Panc1 (cell line): Measurements from ENCODE around the gene ATPAF2. TPM values are rescaled to one million over a fixed set of nuclear protein-coding genes. Genes with fewer than 3 reads are reported as not detected.

Experiments
- ATAC-seq: fragments of 200-7000 bp; cut with Tn5 transposase; 2 replicates; pipeline ENCODE4 v1.9.1; 2020; ENCODE audit warnings: mild to moderate bottlenecking, moderate library complexity
- BruUV-seq: library from RNA; stranded (reverse); fragments of 400-500 nt; replicated peaks from 2 replicates; lab custom pipeline; 2021; lab: Mats Ljungman, UMichigan
- CTCF ChIA-PET: fragments of 300-600 bp; sonication (Branson Sonifier 250); formaldehyde crosslinking; loops from one replicate; lab custom pipeline; 2022; ENCODE audit warnings: antibody characterized with exemption; lab: Charles Lee
- POLR2A ChIA-PET: fragments of 300-600 bp; sonication (Branson Sonifier 250); formaldehyde crosslinking; loops from one replicate; lab custom pipeline; 2022; ENCODE audit warnings: antibody characterized with exemption; lab: Charles Lee
- DNase-seq: peaks from one replicate; pipeline ENCODE4 v3.0.0-alpha.2; 2010; ENCODE audit warnings: low read depth, low spot score
- H3K27ac ChIP-seq: 2 replicates; pipeline ENCODE4 v1.5.1; 2011; ENCODE audit warnings: mild to moderate bottlenecking, low read length, inconsistent platforms
- H3K27me3 ChIP-seq: fragments of 200-500 bp; sonication (Bioruptor generic); 2 replicates; pipeline ENCODE4 v1.6.0; 2014; ENCODE audit warnings: low read length, inconsistent platforms; ENCODE audit not compliant: control insufficient read depth, insufficient read depth
- H3K36me3 ChIP-seq: fragments of 200-500 bp; sonication (Bioruptor generic); 2 replicates; pipeline ENCODE4 v1.5.1; 2014; ENCODE audit warnings: inconsistent platforms, mild to moderate bottlenecking, low read length, moderate library complexity; ENCODE audit not compliant: control insufficient read depth, insufficient read depth
- H3K4me1 ChIP-seq: 2 replicates; pipeline ENCODE4 v1.5.1; 2011; ENCODE audit warnings: inconsistent platforms, mild to moderate bottlenecking, low read length, moderate library complexity; ENCODE audit not compliant: control insufficient read depth, insufficient read depth
- H3K4me3 ChIP-seq, 2 experiments: 2 replicates each; pipeline ENCODE4 v1.5.1; 2011 to 2012; ENCODE audit warnings: low read depth in 2 of 2, low read length in 2 of 2, mild to moderate bottlenecking in 2 of 2, inconsistent platforms in 1 of 2, moderate library complexity in 1 of 2
- H3K9me3 ChIP-seq: fragments of 200-500 bp; sonication (Bioruptor generic); 2 replicates; pipeline ENCODE4 v1.5.1; 2014; ENCODE audit warnings: low read depth, mild to moderate bottlenecking, inconsistent platforms, low read length, moderate library complexity; ENCODE audit not compliant: control insufficient read depth, insufficient read depth
- CTCF ChIP-seq: fragments of 450-650 bp; IDR thresholded peaks from 2 replicates; pipeline ENCODE4 v1.5.1; 2017; ENCODE audit warnings: mild to moderate bottlenecking
- POLR2AphosphoS5 ChIP-seq: IDR thresholded peaks from 2 replicates; pipeline ENCODE4 v1.6.1; 2012; ENCODE audit warnings: mild to moderate bottlenecking, low read depth, low read length, moderate library complexity
- REST ChIP-seq, 2 experiments: IDR thresholded peaks; 2 replicates each; pipeline ENCODE4 v1.6.1; 2011 to 2012; ENCODE audit warnings: low read depth in 2 of 2, control low read depth in 1 of 2, low read length in 1 of 2, mild to moderate bottlenecking in 1 of 2, moderate library complexity in 1 of 2; ENCODE audit not compliant: insufficient read depth in 1 of 2
- SIN3A ChIP-seq: IDR thresholded peaks from 2 replicates; pipeline ENCODE4 v1.6.1; 2012; ENCODE audit warnings: low read depth, mild to moderate bottlenecking, low read length, moderate library complexity, borderline replicate concordance; ENCODE audit not compliant: insufficient read depth
- TCF7L2 ChIP-seq: IDR thresholded peaks from 2 replicates; pipeline ENCODE4 v1.6.1; 2011; ENCODE audit warnings: mild to moderate bottlenecking, low read depth, low read length, inconsistent platforms
- in situ Hi-C: cut with HindIII; loops from 2 replicates; pipeline ENCODE4 v1.10.0; 2016; ENCODE audit warnings: low sequenced_read_pairs, low pct_unique_long_range_greater_than_20kb
- intact Hi-C: fragments of 100-400 bp; cut with micrococcal nuclease; formaldehyde crosslinking; loops from one replicate; pipeline ENCODE4 v1.10.0; 2022; ENCODE audit not compliant: unreplicated experiment
- total RNA-seq: library from RNA; stranded (reverse); gene quantifications from one replicate; pipeline ENCODE4 v1.2.1, GENCODE V29; 2021; ENCODE audit not compliant: unreplicated experiment

Gene ATPAF2
- total RNA-seq, 1 experiment from 2014 or later, result 22.3 TPM

GRCh38 chr17:18014006-18014405, 25.0 kb downstream of the ATPAF2 start:
- intact Hi-C loops, result no loop called here
- ATAC-seq (no peak), DNase-seq (no peak)
- H3K36me3 ChIP-seq, result no peaks in the 10 kb centered on the region
- no TSS peak for BruUV-seq
- H3K27ac ChIP-seq, result no peak overlapping the region
- no peak overlapping the region for H3K4me3 ChIP-seq
- no peaks in the 10 kb centered on the region for H3K27me3 ChIP-seq
- H3K9me3 ChIP-seq, result no peaks in the 10 kb centered on the region
- no peaks in the 10 kb centered on the region for H3K4me1 ChIP-seq
- ChIA-PET CTCF (interaction anchor here (0.6 kb wide), 1 partner anchor 16 kb away, joined by 9 read pairs; no protein-coding TSS in a partner anchor), POLR2A (interaction anchor here (0.6 kb wide), 1 partner anchor 31 kb away, joined by 11 read pairs; no protein-coding TSS in a partner anchor)
- TF ChIP-seq SIN3A (no peak), REST (IDR thresholded peaks at IDR 0.05; ENCODE audit: insufficient read depth in 1 of 2, low read depth in 2 of 2, low read length in 1 of 2) (no peak)
- in situ Hi-C loops, result no loop called here

GRCh38 chr17:18011286-18011685, 27.7 kb downstream of the ATPAF2 start:
- H3K4me3 ChIP-seq, result no peak overlapping the region
- intact Hi-C loops, result no loop called here
- no peak for ATAC-seq
- CTCF ChIA-PET, result no interaction called here
- in situ Hi-C loops, result no loop called here
- no peaks in the 10 kb centered on the region for H3K9me3 ChIP-seq
- no peaks in the 10 kb centered on the region for H3K4me1 ChIP-seq
- TF ChIP-seq POLR2AphosphoS5 (no peak), TCF7L2 (no peak), SIN3A (no peak), REST (IDR thresholded peaks at IDR 0.05; ENCODE audit: insufficient read depth in 1 of 2, low read depth in 2 of 2, low read length in 1 of 2) (no peak), CTCF (no peak)
- no TSS peak for BruUV-seq
- H3K36me3 ChIP-seq, result no peaks in the 10 kb centered on the region
- POLR2A ChIA-PET, result interaction anchor here (0.7 kb wide), 1 partner anchor 146 kb away, joined by 4 read pairs; no protein-coding TSS in a partner anchor
- no peak overlapping the region for H3K27ac ChIP-seq
- no peaks in the 10 kb centered on the region for H3K27me3 ChIP-seq
- no peak for DNase-seq
